Measurements from ENCODE around the gene POLG2.

Gene POLG2

DNA sequence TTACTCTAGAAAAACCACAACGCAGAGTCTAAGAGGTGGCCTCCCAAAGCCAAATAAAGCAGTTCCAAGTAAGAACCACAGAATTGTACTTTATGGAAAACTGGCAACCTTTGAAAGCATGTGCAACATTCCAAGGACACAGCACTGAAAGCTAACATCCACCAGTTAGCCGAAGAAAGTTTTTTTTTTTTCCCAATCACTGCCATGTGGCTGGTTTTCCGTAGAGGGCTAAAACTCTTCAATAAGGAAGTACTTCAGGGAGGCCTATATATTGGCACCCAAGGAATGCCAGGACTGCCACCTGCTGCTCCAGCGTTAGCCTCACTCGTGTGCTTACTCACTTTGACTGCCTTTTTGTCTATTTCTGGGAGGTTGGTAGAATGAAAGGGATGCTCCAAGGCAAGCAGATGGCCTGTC is 35.1 kb upstream of the POLG2 start:
- no peak overlapping the region for H3K4me2 ChIP-seq (ENCODE audit: low read depth, low read length, poor library complexity, severe bottlenecking)

DNA sequence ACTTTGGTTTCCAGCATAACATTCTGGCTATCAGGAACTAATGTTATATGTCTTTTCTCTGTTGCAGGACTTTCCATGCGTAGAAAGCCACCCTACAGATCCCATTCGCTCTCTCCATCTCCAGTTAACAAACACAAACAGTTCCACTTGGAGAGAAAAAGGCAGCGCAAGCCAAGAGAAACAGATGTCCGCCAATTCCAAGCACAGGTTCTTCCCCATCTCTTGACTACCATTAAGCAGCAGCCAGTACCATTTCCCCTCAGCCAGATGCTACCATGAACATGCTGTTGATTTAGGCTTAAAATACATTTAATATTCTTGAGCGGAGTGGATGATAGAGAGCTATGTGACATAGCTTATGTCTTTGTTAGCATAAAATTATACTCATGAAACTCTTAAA is 32.4 kb upstream of the POLG2 start:
- Histone ChIP-seq H3K27me3 (ENCODE audit: insufficient read depth, low read length, poor library complexity, severe bottlenecking) (no peaks in the 10 kb centered on the region), H3K4me2 (ENCODE audit: low read depth, low read length, poor library complexity, severe bottlenecking) (no peak overlapping the region), H3F3A (ENCODE audit: low read depth) (no peaks in the 10 kb centered on the region), H3K36me3 (ENCODE audit: insufficient read depth, low read length) (peaks cover 94% of the 10 kb centered on the region), H3K4me3 (ENCODE audit: low read length, poor library complexity, severe bottlenecking) (no peak overlapping the region), H3K9me3 (ENCODE audit: insufficient read depth, low read depth, low read length) (no peaks in the 10 kb centered on the region), H4K20me1 (ENCODE audit: insufficient read depth, low read length, poor library complexity, severe bottlenecking) (no peaks in the 10 kb centered on the region), H2AFZ (ENCODE audit: low read length) (no peak overlapping the region), H3K79me2 (ENCODE audit: insufficient read depth, low read length) (no peaks in the 10 kb centered on the region), H3K4me1 (ENCODE audit: insufficient read depth, low read length, poor library complexity, severe bottlenecking) (no peaks in the 10 kb centered on the region), H3K9me2 (replicated peaks; ENCODE audit: low read depth, low read length) (no peaks in the 10 kb centered on the region), H3K9ac (ENCODE audit: low read depth, low read length, poor library complexity, severe bottlenecking) (no peak overlapping the region)
- TF ChIP-seq EZH2phosphoT487 (IDR thresholded peaks at IDR 0.05; ENCODE audit: borderline replicate concordance) = no peak

More for the DNA sequence above, 35.1 kb upstream of the POLG2 start:
- H3K9ac ChIP-seq (ENCODE audit: low read depth, low read length, poor library complexity, severe bottlenecking) = no peak overlapping the region
- H3K27me3 ChIP-seq (ENCODE audit: insufficient read depth, low read length, poor library complexity, severe bottlenecking) = no peaks in the 10 kb centered on the region
- H3K4me1 ChIP-seq (ENCODE audit: insufficient read depth, low read length, poor library complexity, severe bottlenecking) = no peaks in the 10 kb centered on the region
- peaks cover 98% of the 10 kb centered on the region for H3K36me3 ChIP-seq (ENCODE audit: insufficient read depth, low read length)
- H3K9me2 ChIP-seq (replicated peaks; ENCODE audit: low read depth, low read length) = no peaks in the 10 kb centered on the region
- H2AFZ ChIP-seq (ENCODE audit: low read length) = no peak overlapping the region
- no peaks in the 10 kb centered on the region for H3K79me2 ChIP-seq (ENCODE audit: insufficient read depth, low read length)
- TF ChIP-seq EZH2phosphoT487 (IDR thresholded peaks at IDR 0.05; ENCODE audit: borderline replicate concordance) = no peak
- TF ChIP-seq, protein P1, sequence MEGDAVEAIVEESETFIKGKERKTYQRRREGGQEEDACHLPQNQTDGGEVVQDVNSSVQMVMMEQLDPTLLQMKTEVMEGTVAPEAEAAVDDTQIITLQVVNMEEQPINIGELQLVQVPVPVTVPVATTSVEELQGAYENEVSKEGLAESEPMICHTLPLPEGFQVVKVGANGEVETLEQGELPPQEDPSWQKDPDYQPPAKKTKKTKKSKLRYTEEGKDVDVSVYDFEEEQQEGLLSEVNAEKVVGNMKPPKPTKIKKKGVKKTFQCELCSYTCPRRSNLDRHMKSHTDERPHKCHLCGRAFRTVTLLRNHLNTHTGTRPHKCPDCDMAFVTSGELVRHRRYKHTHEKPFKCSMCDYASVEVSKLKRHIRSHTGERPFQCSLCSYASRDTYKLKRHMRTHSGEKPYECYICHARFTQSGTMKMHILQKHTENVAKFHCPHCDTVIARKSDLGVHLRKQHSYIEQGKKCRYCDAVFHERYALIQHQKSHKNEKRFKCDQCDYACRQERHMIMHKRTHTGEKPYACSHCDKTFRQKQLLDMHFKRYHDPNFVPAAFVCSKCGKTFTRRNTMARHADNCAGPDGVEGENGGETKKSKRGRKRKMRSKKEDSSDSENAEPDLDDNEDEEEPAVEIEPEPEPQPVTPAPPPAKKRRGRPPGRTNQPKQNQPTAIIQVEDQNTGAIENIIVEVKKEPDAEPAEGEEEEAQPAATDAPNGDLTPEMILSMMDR (conservative IDR thresholded peaks at IDR 0.05; ENCODE audit: low read length) = no peak
- H4K20me1 ChIP-seq (ENCODE audit: insufficient read depth, low read length, poor library complexity, severe bottlenecking) = no peaks in the 10 kb centered on the region
- no peak overlapping the region for H3K4me3 ChIP-seq (ENCODE audit: low read length, poor library complexity, severe bottlenecking)
- H3K9me3 ChIP-seq (ENCODE audit: insufficient read depth, low read depth, low read length) = no peaks in the 10 kb centered on the region
- no peaks in the 10 kb centered on the region for H3F3A ChIP-seq (ENCODE audit: low read depth)

DNA sequence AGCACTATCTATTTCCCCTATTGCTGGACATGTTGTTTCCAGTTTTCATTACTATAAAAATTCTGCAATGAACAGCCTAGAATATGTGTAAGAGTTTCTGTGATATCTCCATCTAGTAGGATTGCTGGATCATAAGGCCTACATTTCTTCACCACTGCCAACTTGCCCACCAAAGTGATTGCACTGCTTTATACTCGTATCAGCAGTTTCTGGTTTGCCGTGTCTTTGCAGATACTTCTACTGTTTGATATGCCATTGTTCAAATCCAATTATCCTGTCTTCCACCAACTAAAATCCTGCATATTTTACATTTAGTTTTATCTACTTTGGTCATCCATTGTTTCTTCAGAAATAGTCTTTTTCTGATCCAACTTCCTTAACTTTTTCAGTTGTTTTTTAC is 31.1 kb upstream of the POLG2 start:
- H3K79me2 ChIP-seq (ENCODE audit: insufficient read depth, low read length) = peaks cover 5% of the 10 kb centered on the region; the same call in 1 of the 2 replicates
- H3K9me3 ChIP-seq (ENCODE audit: insufficient read depth, low read depth, low read length) = no peaks in the 10 kb centered on the region
- H3K4me1 ChIP-seq (ENCODE audit: insufficient read depth, low read length, poor library complexity, severe bottlenecking) = no peaks in the 10 kb centered on the region
- H4K20me1 ChIP-seq (ENCODE audit: insufficient read depth, low read length, poor library complexity, severe bottlenecking) = no peaks in the 10 kb centered on the region
- H3K4me2 ChIP-seq (ENCODE audit: low read depth, low read length, poor library complexity, severe bottlenecking) = no peak overlapping the region
- H2AFZ ChIP-seq (ENCODE audit: low read length) = no peak overlapping the region
- no peaks in the 10 kb centered on the region for H3K9me2 ChIP-seq (replicated peaks; ENCODE audit: low read depth, low read length)
- no peak for TF ChIP-seq EZH2phosphoT487 (IDR thresholded peaks at IDR 0.05; ENCODE audit: borderline replicate concordance)
- TF ChIP-seq, protein P1 (conservative IDR thresholded peaks at IDR 0.05; ENCODE audit: low read length) = no peak
- H3K4me3 ChIP-seq (ENCODE audit: low read length, poor library complexity, severe bottlenecking) = no peak overlapping the region
- no peak overlapping the region for H3K9ac ChIP-seq (ENCODE audit: low read depth, low read length, poor library complexity, severe bottlenecking)
- H3F3A ChIP-seq (ENCODE audit: low read depth) = no peaks in the 10 kb centered on the region
- no peaks in the 10 kb centered on the region for H3K27me3 ChIP-seq (ENCODE audit: insufficient read depth, low read length, poor library complexity, severe bottlenecking)
- H3K36me3 ChIP-seq (ENCODE audit: insufficient read depth, low read length) = peaks cover 92% of the 10 kb centered on the region

DNA sequence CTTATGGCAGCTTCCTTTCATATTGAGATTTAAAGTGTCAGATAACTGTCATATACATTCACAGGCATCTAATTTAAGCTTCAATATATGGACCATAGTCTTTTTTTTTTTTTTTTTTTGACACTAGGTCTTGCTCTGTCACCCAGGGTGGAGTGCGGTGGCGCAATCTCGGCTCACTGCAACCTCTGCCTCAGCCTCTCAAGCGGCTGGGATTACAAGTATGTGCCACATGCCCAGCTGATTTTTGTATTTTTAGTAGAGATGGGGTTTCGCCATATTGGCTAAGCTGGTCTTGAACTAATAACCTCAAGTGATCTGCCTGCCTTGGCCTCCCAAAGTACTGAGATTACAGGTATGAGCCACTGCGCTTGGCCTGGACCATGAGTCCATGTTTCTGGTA is 23.5 kb upstream of the POLG2 start:
- H4K20me1 ChIP-seq (ENCODE audit: insufficient read depth, low read length, poor library complexity, severe bottlenecking) = peaks cover 1% of the 10 kb centered on the region
- H3K4me3 ChIP-seq (ENCODE audit: low read length, poor library complexity, severe bottlenecking) = no peak overlapping the region
- H3K4me2 ChIP-seq (ENCODE audit: low read depth, low read length, poor library complexity, severe bottlenecking) = no peak overlapping the region
- no peaks in the 10 kb centered on the region for H3F3A ChIP-seq (ENCODE audit: low read depth)
- H3K9me3 ChIP-seq (ENCODE audit: insufficient read depth, low read depth, low read length) = no peaks in the 10 kb centered on the region
- no peak overlapping the region for H3K9ac ChIP-seq (ENCODE audit: low read depth, low read length, poor library complexity, severe bottlenecking)
- peaks cover 88% of the 10 kb centered on the region for H3K36me3 ChIP-seq (ENCODE audit: insufficient read depth, low read length)
- no peak overlapping the region for H2AFZ ChIP-seq (ENCODE audit: low read length)
- peaks cover 30% of the 10 kb centered on the region for H3K79me2 ChIP-seq (ENCODE audit: insufficient read depth, low read length)
- TF ChIP-seq EZH2phosphoT487 (IDR thresholded peaks at IDR 0.05; ENCODE audit: borderline replicate concordance) = no peak
- TF ChIP-seq, protein P1 (conservative IDR thresholded peaks at IDR 0.05; ENCODE audit: low read length) = no peak
- no peaks in the 10 kb centered on the region for H3K27me3 ChIP-seq (ENCODE audit: insufficient read depth, low read length, poor library complexity, severe bottlenecking)
- H3K9me2 ChIP-seq (replicated peaks; ENCODE audit: low read depth, low read length) = no peaks in the 10 kb centered on the region
- peaks cover 3% of the 10 kb centered on the region for H3K4me1 ChIP-seq (ENCODE audit: insufficient read depth, low read length, poor library complexity, severe bottlenecking)
